ENCODE measurements around the gene SKAP2.

GRCh38 chr7:26657686-26658388 lies 206.6 kb downstream of the SKAP2 start:
- TF ChIP-seq CTCF (IDR thresholded peaks at IDR 0.05) (no peak), POLR2A (IDR thresholded peaks at IDR 0.05) (no peak), EP300 (IDR thresholded peaks at IDR 0.05) (no peak)
